Tibial nerve (tissue), 4 donors: ENCODE results near the gene SLC25A36. TPM values are rescaled to one million over a fixed set of nuclear protein-coding genes. Genes with fewer than 3 reads are reported as not detected.

Experiments used
- DNase-seq, 2 donors: peaks; one replicate each; pipeline ENCODE4 v3.0.0-alpha.2; 2019; ENCODE audit warnings: low spot score in 2 of 2
- H3K27ac ChIP-seq, 4 donors: fragments of 200-600 bp; sonication (generic) in 3 of 4; one replicate each; pipeline ENCODE4 v1.5.1; 2017 to 2019; ENCODE audit warnings: mild to moderate bottlenecking in 1 of 4
- H3K27me3 ChIP-seq, 2 donors: fragments of 200-600 bp; sonication (generic) in 1 of 2; one replicate each; pipeline versions ENCODE4 v1.5.1 to v1.6.0; 2017 to 2019
- H3K36me3 ChIP-seq, 3 donors: fragments of 200-600 bp; sonication (generic); one replicate each; pipeline ENCODE4 v1.5.1; 2018 to 2019
- H3K4me1 ChIP-seq, 4 donors: fragments of 200-600 bp; sonication (generic) in 3 of 4; one replicate each; pipeline ENCODE4 v1.5.1; 2017 to 2019
- H3K4me3 ChIP-seq, 4 donors: fragments of 200-600 bp; sonication (generic) in 3 of 4; one replicate each; pipeline ENCODE4 v1.5.1; 2017 to 2019; ENCODE audit warnings: mild to moderate bottlenecking in 1 of 4, moderate library complexity in 1 of 4
- H3K9me3 ChIP-seq, 4 donors: fragments of 200-600 bp; sonication (generic) in 3 of 4; one replicate each; pipeline ENCODE4 v1.5.1; 2017 to 2019
- CTCF ChIP-seq, 5 experiments: fragments of 200-600 bp in 3 of 5; fragments of 450-650 bp in 2 of 5; sonication (generic) in 3 of 5; IDR thresholded peaks; one replicate each; pipeline ENCODE4 v1.5.1; 2016 to 2019; ENCODE audit warnings: antibody characterized with exemption in 5 of 5, mild to moderate bottlenecking in 3 of 5, moderate library complexity in 2 of 5
- EP300 ChIP-seq, 2 donors: sonication (generic); formaldehyde crosslinking; IDR thresholded peaks; one replicate each; pipeline ENCODE4 v1.6.1; 2017; ENCODE audit warnings: antibody characterized with exemption in 2 of 2, mild to moderate bottlenecking in 1 of 2
- POLR2A ChIP-seq, 2 donors: fragments of 450-650 bp; IDR thresholded peaks; one replicate each; pipeline ENCODE4 v1.6.1; 2017; ENCODE audit warnings: antibody characterized with exemption in 2 of 2, mild to moderate bottlenecking in 2 of 2, moderate library complexity in 2 of 2
- WGBS, 2 donors: methylation state at CpG; one replicate each; pipeline ENCODE4 v1.1.5; 2018; 5-methylcytosine and 5-hydroxymethylcytosine counted together
- total RNA-seq, 4 donors: library from RNA; depleted of rRNA; stranded (reverse); fragments of >200 nt; gene quantifications; one replicate each; pipeline ENCODE4 v1.1.0, GENCODE V29; 2016

Gene SLC25A36, protein sequence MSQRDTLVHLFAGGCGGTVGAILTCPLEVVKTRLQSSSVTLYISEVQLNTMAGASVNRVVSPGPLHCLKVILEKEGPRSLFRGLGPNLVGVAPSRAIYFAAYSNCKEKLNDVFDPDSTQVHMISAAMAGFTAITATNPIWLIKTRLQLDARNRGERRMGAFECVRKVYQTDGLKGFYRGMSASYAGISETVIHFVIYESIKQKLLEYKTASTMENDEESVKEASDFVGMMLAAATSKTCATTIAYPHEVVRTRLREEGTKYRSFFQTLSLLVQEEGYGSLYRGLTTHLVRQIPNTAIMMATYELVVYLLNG
- total RNA-seq = 100 to 1,000 TPM in 3 of 4 donors, 10 to 100 TPM in 1; 68.0 to 132 (median 115) TPM

GRCh38 chr3:140941434-140942220 is at the start of gene SLC25A36:
Gene SLC25A36, plus strand, starts transcription at chr3:140941836. Its CDS starts 219 bp downstream, at chr3:140942055.
- H3K36me3 ChIP-seq = no peaks in the 10 kb centered on the region
- DNase-seq = peak; percentile 94 to 96
- H3K4me3 ChIP-seq = peak within 1 kb of the TSS; percentile 80 to 98 (median 91)
- peaks cover 0 to 35% (median 28%) of the 10 kb centered on the region in 4 donors for H3K4me1 ChIP-seq
- no peaks in the 10 kb centered on the region for H3K9me3 ChIP-seq
- peak; percentile 55 to 99 for TF ChIP-seq EP300 (IDR thresholded peaks at IDR 0.05)
- no peak for TF ChIP-seq CTCF (IDR thresholded peaks at IDR 0.05)
- TF ChIP-seq POLR2A (IDR thresholded peaks at IDR 0.05) = peak; percentile 91 to 95
- H3K27me3 ChIP-seq = no peaks in the 10 kb centered on the region
- 1% methylated on average over 26 to 38 of the region's 72 CpGs for WGBS, 2 donors
- H3K27ac ChIP-seq = peak within 1 kb of the TSS; percentile 97 to 99 (median 98)

DNA sequence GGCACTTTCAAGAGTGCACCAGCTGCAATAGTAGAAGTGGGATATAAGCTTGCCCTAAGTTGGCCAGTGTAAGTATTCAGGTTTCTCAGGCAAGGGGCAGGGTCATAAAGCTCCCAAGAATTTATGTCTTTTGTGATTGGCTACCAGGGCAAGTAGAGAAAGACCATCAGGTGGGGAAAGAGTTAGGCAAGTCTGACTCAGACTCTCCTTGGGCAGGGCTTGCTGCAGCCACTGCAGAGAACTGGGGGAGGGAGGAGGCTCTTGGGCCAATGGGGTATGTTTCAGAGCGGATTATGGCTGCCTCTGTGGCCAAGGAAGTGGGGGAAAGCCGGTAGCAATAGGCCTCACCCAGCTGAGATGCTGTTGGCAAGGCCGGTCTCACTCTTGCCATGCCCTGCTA is 44.6 kb upstream of the SLC25A36 start:
- 51 to 58% methylated on average over 3 of the region's 3 CpGs for WGBS, 2 donors
- Histone ChIP-seq H3K27me3 (no peaks in the 10 kb centered on the region), H3K9me3 (no peaks in the 10 kb centered on the region), H3K27ac (no peak overlapping the region), H3K4me1 (peaks cover 0 to 5% (median 0%) of the 10 kb centered on the region in 4 donors), H3K4me3 (no peak overlapping the region), H3K36me3 (no peaks in the 10 kb centered on the region)
- TF ChIP-seq EP300 (IDR thresholded peaks at IDR 0.05) (no peak), CTCF (IDR thresholded peaks at IDR 0.05) (no peak), POLR2A (IDR thresholded peaks at IDR 0.05) (no peak)
- DNase-seq = no peak

- DNase-seq = peak in 1 of 2 donors; percentile 48
- H3K4me1 ChIP-seq = peaks cover 0 to 5% (median 0%) of the 10 kb centered on the region in 4 donors
- no peaks in the 10 kb centered on the region for H3K36me3 ChIP-seq
- WGBS, 2 donors = 42 to 44% methylated on average over 3 of the region's 3 CpGs
- no peaks in the 10 kb centered on the region for H3K27me3 ChIP-seq
- TF ChIP-seq CTCF (IDR thresholded peaks at IDR 0.05) = peak; percentile 45 to 65 (median 52)
- no peak for TF ChIP-seq EP300 (IDR thresholded peaks at IDR 0.05)
- TF ChIP-seq POLR2A (IDR thresholded peaks at IDR 0.05) = no peak
- H3K9me3 ChIP-seq = no peaks in the 10 kb centered on the region
- H3K4me3 ChIP-seq = no peak overlapping the region
- H3K27ac ChIP-seq = no peak overlapping the region
These were observed 43.1 kb upstream of the SLC25A36 start for GRCh38 chr3:140898340-140899180.

GRCh38 chr3:140899363-140899762 is 42.3 kb upstream of the SLC25A36 start:
- WGBS, 2 donors = 67 to 87% methylated on average over 1 of the region's 1 CpG
- Histone ChIP-seq H3K4me3 (no peak overlapping the region), H3K27ac (no peak overlapping the region), H3K27me3 (no peaks in the 10 kb centered on the region), H3K4me1 (peaks cover 0 to 5% (median 0%) of the 10 kb centered on the region in 4 donors), H3K9me3 (no peaks in the 10 kb centered on the region), H3K36me3 (no peaks in the 10 kb centered on the region)
- DNase-seq = no peak
- TF ChIP-seq EP300 (IDR thresholded peaks at IDR 0.05) = no peak
- no peak for TF ChIP-seq POLR2A (IDR thresholded peaks at IDR 0.05)
- TF ChIP-seq CTCF (IDR thresholded peaks at IDR 0.05) = no peak
